Loucy (cell line): Measurements from ENCODE around the gene ADGRL3.

Experiments used
- H2AFZ ChIP-seq: fragments of 200-600 bp; sonication (generic); 2 replicates; pipeline ENCODE4 v1.6.0; 2016; ENCODE audit warnings: antibody characterized with exemption, mild to moderate bottlenecking, low read length, moderate library complexity
- H3F3A ChIP-seq: fragments of 200-600 bp; 2 replicates; pipeline ENCODE4 v1.6.0; 2016; ENCODE audit warnings: antibody characterized with exemption, low read depth, mild to moderate bottlenecking
- H3K27me3 ChIP-seq: fragments of 200-600 bp; sonication (generic); 2 replicates; pipeline ENCODE4 v1.6.1; 2014; ENCODE audit warnings: low read length, mild to moderate bottlenecking; ENCODE audit not compliant: insufficient read depth, poor library complexity, severe bottlenecking
- H3K36me3 ChIP-seq: fragments of 200-600 bp; sonication (generic); 2 replicates; pipeline ENCODE4 v1.6.1; 2016; ENCODE audit warnings: low read length; ENCODE audit not compliant: insufficient read depth
- H3K4me1 ChIP-seq: fragments of 200-600 bp; sonication (generic); 2 replicates; pipeline ENCODE4 v1.5.1; 2014; ENCODE audit warnings: low read length, mild to moderate bottlenecking; ENCODE audit not compliant: insufficient read depth, poor library complexity, severe bottlenecking
- H3K4me2 ChIP-seq: fragments of 200-600 bp; sonication (generic); 2 replicates; pipeline ENCODE4 v1.6.0; 2014; ENCODE audit warnings: antibody characterized with exemption, low read length, low read depth, mild to moderate bottlenecking; ENCODE audit not compliant: poor library complexity, severe bottlenecking
- H3K4me3 ChIP-seq: fragments of 200-600 bp; sonication (generic); 2 replicates; pipeline ENCODE4 v1.5.1; 2014; ENCODE audit warnings: low read length, mild to moderate bottlenecking, mixed read lengths; ENCODE audit not compliant: poor library complexity, severe bottlenecking
- H3K79me2 ChIP-seq: fragments of 200-600 bp; sonication (generic); 2 replicates; pipeline ENCODE4 v1.6.1; 2014; ENCODE audit warnings: low read length; ENCODE audit not compliant: insufficient read depth
- H3K9ac ChIP-seq: fragments of 200-600 bp; sonication (generic); 2 replicates; pipeline ENCODE4 v1.6.0; 2014; ENCODE audit warnings: mild to moderate bottlenecking, low read depth, low read length, moderate library complexity; ENCODE audit not compliant: poor library complexity, severe bottlenecking
- H3K9me2 ChIP-seq: fragments of 200-600 bp; sonication (generic); replicated peaks from 2 replicates; pipeline ENCODE4 v1.6.1; 2016; ENCODE audit warnings: low read depth, low read length, mixed read lengths
- H3K9me3 ChIP-seq: fragments of 200-600 bp; sonication (generic); 2 replicates; pipeline ENCODE4 v1.6.1; 2014; ENCODE audit warnings: mild to moderate bottlenecking, antibody characterized with exemption, low read length, low read depth; ENCODE audit not compliant: insufficient read depth
- H4K20me1 ChIP-seq: fragments of 200-600 bp; sonication (generic); 2 replicates; pipeline ENCODE4 v1.6.0; 2014; ENCODE audit warnings: antibody characterized with exemption, low read length, mild to moderate bottlenecking; ENCODE audit not compliant: insufficient read depth, poor library complexity, severe bottlenecking
- EZH2phosphoT487 ChIP-seq: fragments of 200-600 bp; IDR thresholded peaks from 2 replicates; pipeline ENCODE4 v1.6.1; 2018; ENCODE audit warnings: antibody characterized with exemption, mild to moderate bottlenecking, moderate library complexity, borderline replicate concordance
- TF ChIP-seq, protein P1 (sequence below): fragments of 200-600 bp; sonication (generic); conservative IDR thresholded peaks from 2 replicates; pipeline ENCODE4 v1.5.1; 2014; ENCODE audit warnings: mild to moderate bottlenecking, antibody characterized with exemption, low read length

Gene ADGRL3

DNA sequence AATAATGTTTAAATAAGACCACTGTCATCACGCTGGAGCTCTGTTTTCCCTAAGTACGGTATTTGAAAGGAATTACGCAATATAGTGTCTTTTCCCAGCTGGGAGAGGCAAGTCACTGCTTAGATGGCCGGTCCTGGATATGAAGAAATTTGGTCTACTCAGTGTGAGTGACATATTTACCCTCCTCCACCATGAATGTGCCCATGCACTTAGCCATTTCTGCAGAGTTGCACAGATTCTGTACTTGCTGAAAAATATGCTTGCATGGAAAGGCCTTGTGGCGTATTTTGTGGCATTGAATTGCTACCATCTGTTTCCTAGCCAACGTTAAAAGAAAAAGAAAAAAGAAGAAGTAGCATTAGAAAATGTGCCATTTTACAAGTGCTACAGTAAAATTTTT, 73.1 kb downstream of the ADGRL3 start:
- no peak for TF ChIP-seq EZH2phosphoT487
- TF ChIP-seq, protein P1, sequence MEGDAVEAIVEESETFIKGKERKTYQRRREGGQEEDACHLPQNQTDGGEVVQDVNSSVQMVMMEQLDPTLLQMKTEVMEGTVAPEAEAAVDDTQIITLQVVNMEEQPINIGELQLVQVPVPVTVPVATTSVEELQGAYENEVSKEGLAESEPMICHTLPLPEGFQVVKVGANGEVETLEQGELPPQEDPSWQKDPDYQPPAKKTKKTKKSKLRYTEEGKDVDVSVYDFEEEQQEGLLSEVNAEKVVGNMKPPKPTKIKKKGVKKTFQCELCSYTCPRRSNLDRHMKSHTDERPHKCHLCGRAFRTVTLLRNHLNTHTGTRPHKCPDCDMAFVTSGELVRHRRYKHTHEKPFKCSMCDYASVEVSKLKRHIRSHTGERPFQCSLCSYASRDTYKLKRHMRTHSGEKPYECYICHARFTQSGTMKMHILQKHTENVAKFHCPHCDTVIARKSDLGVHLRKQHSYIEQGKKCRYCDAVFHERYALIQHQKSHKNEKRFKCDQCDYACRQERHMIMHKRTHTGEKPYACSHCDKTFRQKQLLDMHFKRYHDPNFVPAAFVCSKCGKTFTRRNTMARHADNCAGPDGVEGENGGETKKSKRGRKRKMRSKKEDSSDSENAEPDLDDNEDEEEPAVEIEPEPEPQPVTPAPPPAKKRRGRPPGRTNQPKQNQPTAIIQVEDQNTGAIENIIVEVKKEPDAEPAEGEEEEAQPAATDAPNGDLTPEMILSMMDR, result no peak
- no peaks in the 10 kb centered on the region for H3K27me3 ChIP-seq
- H3K4me2 ChIP-seq, result no peak overlapping the region
- H3K9me2 ChIP-seq, result no peaks in the 10 kb centered on the region
- H3K4me3 ChIP-seq, result no peak overlapping the region
- H4K20me1 ChIP-seq, result no peaks in the 10 kb centered on the region
- no peaks in the 10 kb centered on the region for H3K4me1 ChIP-seq
- H2AFZ ChIP-seq, result no peak overlapping the region
- no peaks in the 10 kb centered on the region for H3K79me2 ChIP-seq
- no peak overlapping the region for H3K9ac ChIP-seq
- no peaks in the 10 kb centered on the region for H3K36me3 ChIP-seq
- no peaks in the 10 kb centered on the region for H3K9me3 ChIP-seq
- no peaks in the 10 kb centered on the region for H3F3A ChIP-seq

DNA sequence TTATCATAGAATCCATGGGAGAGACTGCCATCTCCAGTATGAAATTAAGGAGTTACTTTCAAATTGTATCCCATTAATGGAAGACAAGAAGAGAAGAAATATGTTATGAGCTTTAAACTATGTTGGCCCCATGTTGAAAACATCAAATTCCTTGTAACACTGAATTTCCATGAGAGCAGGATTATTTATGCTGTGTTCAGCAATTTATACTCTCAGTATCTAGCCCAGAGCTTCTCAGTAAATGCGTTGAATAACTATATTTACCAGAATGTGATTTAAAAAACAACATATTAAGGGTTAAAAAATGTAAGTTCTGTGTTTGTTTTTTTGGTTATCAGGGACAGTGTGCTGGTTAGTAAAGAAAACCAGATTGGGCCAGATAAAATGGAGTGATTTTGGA, 74.2 kb downstream of the ADGRL3 start:
- no peaks in the 10 kb centered on the region for H3K79me2 ChIP-seq
- H3K4me3 ChIP-seq, result no peak overlapping the region
- H3K4me2 ChIP-seq, result no peak overlapping the region
- no peaks in the 10 kb centered on the region for H4K20me1 ChIP-seq
- H3K9me2 ChIP-seq, result no peaks in the 10 kb centered on the region
- TF ChIP-seq, protein P1, result no peak
- no peak for TF ChIP-seq EZH2phosphoT487
- no peaks in the 10 kb centered on the region for H3K36me3 ChIP-seq
- H3F3A ChIP-seq, result no peaks in the 10 kb centered on the region
- no peaks in the 10 kb centered on the region for H3K9me3 ChIP-seq
- no peak overlapping the region for H3K9ac ChIP-seq
- no peaks in the 10 kb centered on the region for H3K4me1 ChIP-seq
- no peaks in the 10 kb centered on the region for H3K27me3 ChIP-seq
- no peak overlapping the region for H2AFZ ChIP-seq

DNA sequence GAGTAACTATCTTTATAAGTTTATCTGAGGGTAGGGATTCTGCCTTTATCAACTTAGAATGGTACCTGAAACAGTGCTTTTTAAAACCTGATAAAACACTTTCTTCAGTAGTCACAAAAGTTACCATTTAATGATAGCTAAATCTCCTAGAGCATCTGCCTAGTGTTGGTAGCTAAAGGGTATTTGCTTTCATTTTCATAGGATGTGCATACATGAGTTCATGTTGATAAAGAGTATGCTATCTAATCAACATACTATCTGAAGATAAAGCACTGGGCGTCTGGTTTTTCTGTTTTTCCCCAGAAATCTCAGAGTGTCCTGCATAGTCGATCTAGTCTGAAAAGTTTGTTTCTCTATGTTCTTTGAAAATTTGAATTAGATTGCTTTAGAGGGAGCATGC, 75.1 kb downstream of the ADGRL3 start:
- Histone ChIP-seq H3K4me2 (no peak overlapping the region), H3K9me2 (no peaks in the 10 kb centered on the region), H3K36me3 (no peaks in the 10 kb centered on the region), H4K20me1 (no peaks in the 10 kb centered on the region), H3K4me1 (no peaks in the 10 kb centered on the region), H3F3A (no peaks in the 10 kb centered on the region), H3K9ac (no peak overlapping the region), H3K9me3 (no peaks in the 10 kb centered on the region), H3K27me3 (no peaks in the 10 kb centered on the region), H2AFZ (no peak overlapping the region), H3K4me3 (no peak overlapping the region), H3K79me2 (no peaks in the 10 kb centered on the region)
- TF ChIP-seq, protein P1, result no peak
- no peak for TF ChIP-seq EZH2phosphoT487
